GM12874 (cell line): ENCODE results near the gene PPP4R1.

ENCODE experiments used
- TF ChIP-seq, protein P1 (sequence below): IDR thresholded peaks from 2 replicates; pipeline ENCODE4 v1.5.1; 2011; ENCODE audit warnings: low read depth, mild to moderate bottlenecking, control low read depth, low read length, moderate library complexity; ENCODE audit not compliant: insufficient read depth

PPP4R1 gene

DNA sequence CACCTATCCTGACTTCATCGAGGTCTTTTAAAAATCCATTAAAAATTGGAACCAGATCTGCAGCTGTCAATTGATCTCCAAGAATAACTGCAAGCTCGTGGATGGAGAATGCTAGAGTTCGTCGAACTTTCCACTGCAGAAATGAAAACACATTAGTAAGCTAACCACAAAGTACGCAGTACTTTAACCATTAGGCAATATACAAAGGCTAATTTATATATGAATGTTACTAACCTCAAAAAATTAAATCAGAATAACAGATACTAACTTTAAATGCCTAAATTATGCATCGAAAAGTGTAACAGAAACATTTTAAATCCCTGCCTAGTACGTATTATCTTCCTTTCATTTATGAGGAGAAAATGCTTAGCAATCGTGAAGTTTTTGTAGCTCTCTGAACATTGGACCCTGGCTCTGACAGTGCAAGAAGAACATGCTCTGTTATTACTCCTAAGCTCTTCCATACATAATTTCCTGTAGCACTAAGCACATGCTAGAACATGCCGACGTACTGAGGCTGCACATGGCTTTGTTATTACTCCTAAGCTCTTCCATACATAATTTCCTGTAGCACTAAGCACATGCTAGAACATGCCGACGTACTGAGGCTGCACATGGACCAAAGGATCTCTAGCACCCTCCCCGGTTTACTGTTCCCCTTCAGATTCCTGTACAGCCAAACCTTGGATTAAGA, 57.0 kb downstream of the PPP4R1 start:
- TF ChIP-seq, protein P1, sequence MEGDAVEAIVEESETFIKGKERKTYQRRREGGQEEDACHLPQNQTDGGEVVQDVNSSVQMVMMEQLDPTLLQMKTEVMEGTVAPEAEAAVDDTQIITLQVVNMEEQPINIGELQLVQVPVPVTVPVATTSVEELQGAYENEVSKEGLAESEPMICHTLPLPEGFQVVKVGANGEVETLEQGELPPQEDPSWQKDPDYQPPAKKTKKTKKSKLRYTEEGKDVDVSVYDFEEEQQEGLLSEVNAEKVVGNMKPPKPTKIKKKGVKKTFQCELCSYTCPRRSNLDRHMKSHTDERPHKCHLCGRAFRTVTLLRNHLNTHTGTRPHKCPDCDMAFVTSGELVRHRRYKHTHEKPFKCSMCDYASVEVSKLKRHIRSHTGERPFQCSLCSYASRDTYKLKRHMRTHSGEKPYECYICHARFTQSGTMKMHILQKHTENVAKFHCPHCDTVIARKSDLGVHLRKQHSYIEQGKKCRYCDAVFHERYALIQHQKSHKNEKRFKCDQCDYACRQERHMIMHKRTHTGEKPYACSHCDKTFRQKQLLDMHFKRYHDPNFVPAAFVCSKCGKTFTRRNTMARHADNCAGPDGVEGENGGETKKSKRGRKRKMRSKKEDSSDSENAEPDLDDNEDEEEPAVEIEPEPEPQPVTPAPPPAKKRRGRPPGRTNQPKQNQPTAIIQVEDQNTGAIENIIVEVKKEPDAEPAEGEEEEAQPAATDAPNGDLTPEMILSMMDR = no peak

DNA sequence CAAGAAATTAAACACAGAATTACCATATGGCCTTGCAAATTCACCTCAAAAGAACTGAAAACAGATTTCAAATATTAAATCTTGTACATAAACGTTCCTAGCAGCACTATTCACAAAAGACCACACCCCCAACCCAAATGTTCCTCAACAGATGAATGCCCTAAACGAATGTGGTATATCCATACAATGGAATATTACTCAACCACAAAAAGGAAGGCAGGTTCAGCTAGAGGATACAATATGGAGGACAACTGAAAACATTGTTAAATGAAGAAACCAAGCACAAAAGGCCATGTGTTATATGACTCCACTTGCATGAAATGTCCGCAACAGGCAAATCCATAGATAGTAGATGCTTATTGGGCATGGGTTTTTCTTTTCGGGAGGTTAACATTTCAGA, 61.7 kb downstream of the PPP4R1 start:
- TF ChIP-seq, protein P1 = no peak

DNA sequence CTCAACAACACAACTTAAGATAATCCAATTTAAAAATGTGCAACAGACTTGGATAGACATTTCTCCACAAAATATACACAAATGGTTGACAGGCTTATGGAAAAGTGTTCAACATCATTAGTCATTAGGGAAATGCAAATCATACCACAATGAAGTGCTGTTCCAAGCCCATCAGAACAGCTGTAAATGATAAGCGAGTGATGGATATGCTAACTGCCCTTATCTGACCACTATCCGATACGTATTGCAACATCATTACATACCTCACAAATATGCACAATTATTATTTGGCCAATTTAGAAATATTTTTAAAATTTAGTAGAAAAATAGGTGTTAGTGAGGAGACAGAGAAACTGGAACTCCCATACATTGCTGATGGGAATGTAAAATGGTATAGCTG, 62.2 kb downstream of the PPP4R1 start:
- TF ChIP-seq, protein P1 = no peak

DNA sequence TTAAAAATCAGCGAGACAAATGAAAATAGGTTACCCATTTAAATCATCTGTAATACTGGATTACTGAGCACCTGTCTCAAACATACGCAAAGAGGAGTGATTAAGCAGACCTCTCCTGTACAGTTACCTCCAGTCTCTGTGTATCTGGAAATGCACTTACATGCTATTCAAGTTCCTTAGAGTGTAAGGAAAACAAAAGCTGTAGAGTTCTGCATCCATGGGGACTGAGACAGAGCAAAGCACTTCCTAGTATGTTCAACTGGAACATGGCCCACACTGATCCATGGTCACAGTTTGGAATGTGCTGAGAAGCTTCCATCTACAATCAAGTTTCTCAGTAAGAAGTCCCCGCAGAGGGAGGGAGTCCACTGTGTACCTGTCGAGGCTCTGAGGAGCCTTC, 63.9 kb downstream of the PPP4R1 start:
- TF ChIP-seq, protein P1 = no peak

DNA sequence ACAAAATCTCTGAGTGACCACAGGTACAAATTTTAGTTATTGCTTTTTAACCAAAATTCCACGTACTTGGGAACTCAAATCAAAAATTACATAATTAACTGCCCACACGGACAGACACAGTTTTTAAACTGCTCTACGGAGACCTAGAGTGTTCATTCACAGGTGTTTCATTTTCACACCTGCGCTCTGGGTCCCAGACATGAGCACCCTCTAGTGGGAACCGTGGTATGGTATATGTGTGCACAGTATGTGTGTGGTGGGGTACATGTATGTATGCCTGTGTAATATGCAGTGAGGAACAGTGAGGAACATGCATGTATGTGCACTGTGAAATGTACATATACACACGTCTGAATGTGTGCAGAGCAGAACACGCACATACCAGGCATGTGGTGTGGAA, 65.0 kb downstream of the PPP4R1 start:
- TF ChIP-seq, protein P1 = no peak

DNA sequence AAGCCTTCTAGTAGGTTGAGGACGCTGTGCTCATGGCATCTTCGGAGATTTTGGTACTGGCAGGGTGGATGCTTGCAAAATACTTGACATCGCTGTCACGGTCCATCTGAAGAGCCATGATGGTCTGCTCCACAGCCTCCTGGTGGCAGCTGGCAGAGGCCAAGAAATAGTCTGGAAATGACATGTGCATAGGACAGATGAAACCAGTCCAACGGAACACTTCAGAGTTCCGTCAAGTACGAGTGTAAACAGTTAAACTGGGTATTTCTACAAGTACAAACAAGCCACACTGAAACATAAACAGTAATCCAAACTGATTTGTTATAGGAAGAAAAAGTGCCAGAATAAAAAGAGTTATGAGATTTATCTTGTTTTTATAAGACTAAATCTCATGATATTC, 66.6 kb downstream of the PPP4R1 start:
- TF ChIP-seq, protein P1 = no peak

DNA sequence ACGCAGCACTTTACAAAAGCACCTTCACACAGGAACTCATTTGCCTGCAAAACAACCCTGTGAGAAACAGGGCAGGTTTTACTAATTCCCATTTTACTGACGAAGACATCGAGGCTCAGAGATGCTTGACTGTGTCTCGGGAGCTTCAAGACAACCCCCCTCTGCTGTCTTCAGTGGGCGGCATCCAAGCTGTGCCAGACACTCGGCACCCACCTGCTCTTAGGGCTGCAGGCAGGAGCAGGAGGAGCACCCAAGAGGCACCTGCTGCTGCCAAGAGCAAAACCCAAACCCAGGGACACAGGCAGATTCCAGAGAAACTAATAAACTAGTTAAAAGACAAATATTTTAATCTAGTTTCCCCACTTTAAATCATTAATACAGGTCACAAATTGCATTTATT, 67.9 kb downstream of the PPP4R1 start:
- TF ChIP-seq, protein P1 = no peak
